ENCODE data around the gene HEG1. TPM values are rescaled to one million over a fixed set of nuclear protein-coding genes. Genes with fewer than 3 reads are reported as not detected.

Gene HEG1
- total RNA-seq, 5 donors from 2014 or later (not counting 1 experiment from before 2014, with no cell fraction given) = 22.6 to 27.6 (median 25.6) TPM

DNA sequence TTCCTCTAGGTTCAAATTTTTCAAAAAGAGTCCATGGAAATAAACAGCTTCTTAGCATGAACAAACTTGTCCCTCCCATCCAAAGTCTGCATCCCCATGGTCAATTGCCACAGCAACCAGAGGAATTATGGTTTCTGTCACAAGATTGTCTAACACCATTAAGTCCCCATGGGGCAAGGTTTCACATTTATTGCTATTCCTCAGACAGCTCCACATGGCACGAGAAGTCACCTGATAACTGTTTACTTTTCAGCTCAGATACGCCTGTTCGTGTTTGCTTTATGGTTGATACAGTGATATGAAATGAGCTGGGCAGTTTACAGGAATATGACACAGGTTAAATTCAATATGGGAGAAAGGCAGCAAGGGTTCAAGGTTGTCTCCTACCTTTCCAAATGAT, 83.3 kb downstream of the HEG1 start:
- Mint-ChIP-seq H3K27me3 (no peaks in the 10 kb centered on the region), H3K36me3 (peaks cover 66% of the 10 kb centered on the region), H3K4me3 (no peak overlapping the region), H3K9me3 (no peaks in the 10 kb centered on the region), H3K4me1 (no peaks in the 10 kb centered on the region), H3K27ac (no peak overlapping the region)
- ChIA-PET CTCF (no interaction called here), POLR2A (no interaction called here)
- Histone ChIP-seq H3K4me1 (ENCODE audit: control insufficient read depth in 1 of 2, extremely low read depth in 1 of 2, insufficient read depth in 2 of 2, low read length in 2 of 2) (no peaks in the 10 kb centered on the region), H3K27me3 (replicated peaks in 1 of 2; ENCODE audit: control insufficient read depth in 2 of 2, extremely low read depth in 1 of 2, insufficient read depth in 2 of 2, low read length in 1 of 2) (no peaks in the 10 kb centered on the region), H3K27ac (ENCODE audit: low read length) (no peak overlapping the region), H3K36me3 (ENCODE audit: control insufficient read depth in 2 of 2, extremely low read depth in 1 of 2, insufficient read depth in 1 of 2, low read length in 1 of 2) (peaks cover 12 to 63% of the 10 kb centered on the region in 2 donors), H3K9me3 (no peaks in the 10 kb centered on the region), H3K4me3 (ENCODE audit: control insufficient read depth in 1 of 2, extremely low read depth in 1 of 2, low read length in 1 of 2) (no peak overlapping the region)
- no CpG with 5 or more reads among the region's 3 CpGs for WGBS (ENCODE audit: insufficient coverage)
- DNase-seq (no peak), ATAC-seq (replicated peaks in 1 of 4) (no peak)

DNA sequence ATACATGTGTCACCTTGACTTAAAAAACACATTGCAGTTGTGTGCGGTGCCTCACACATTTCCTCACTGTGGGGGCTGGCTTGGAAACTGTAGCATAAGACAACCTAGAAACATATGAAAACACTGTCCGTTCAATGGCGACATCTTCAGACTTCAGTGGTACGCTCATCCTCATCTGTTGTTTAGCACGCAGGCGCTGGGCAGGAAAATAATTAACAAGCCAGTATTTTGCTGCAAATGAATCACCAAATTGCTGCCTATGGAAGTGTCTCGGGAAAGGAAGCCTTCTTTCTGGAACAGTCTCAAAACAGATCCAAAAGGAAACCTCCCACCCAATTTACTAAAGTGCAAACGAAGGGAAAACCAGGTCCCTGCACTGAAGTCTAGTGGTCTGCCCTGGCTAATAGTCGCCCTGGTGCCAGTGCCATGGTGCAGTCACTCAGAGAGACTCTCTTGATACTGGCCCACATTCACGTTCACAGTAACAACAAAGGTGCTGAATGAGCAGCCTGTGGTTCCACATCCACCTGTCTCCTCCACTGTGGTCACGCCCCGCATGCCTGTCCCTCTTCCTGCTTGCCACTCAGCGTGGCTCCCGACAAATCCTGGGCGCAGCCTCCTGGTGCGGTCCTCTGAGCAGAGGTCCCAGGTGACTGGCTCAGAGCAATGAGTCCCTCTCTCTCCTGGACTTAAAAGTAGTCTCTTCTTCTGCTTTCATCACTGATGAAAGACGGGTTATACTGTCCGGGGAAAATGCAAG, 85.7 kb downstream of the HEG1 start:
- H3K4me1 ChIP-seq (ENCODE audit: control insufficient read depth in 1 of 2, extremely low read depth in 1 of 2, insufficient read depth in 2 of 2, low read length in 2 of 2) = no peaks in the 10 kb centered on the region
- DNase-seq = no peak
- H3K27me3 Mint-ChIP-seq = no peaks in the 10 kb centered on the region
- no peak for ATAC-seq (replicated peaks in 1 of 4)
- no peaks in the 10 kb centered on the region for H3K27me3 ChIP-seq (replicated peaks in 1 of 2; ENCODE audit: control insufficient read depth in 2 of 2, extremely low read depth in 1 of 2, insufficient read depth in 2 of 2, low read length in 1 of 2)
- peaks cover 50% of the 10 kb centered on the region for H3K36me3 Mint-ChIP-seq
- no peaks in the 10 kb centered on the region for H3K4me1 Mint-ChIP-seq
- H3K27ac Mint-ChIP-seq = peak overlapping the region in 1 of 2 donors; percentile 11
- H3K9me3 ChIP-seq = no peaks in the 10 kb centered on the region
- H3K27ac ChIP-seq (ENCODE audit: low read length) = no peak overlapping the region
- H3K4me3 Mint-ChIP-seq = no peak overlapping the region
- H3K36me3 ChIP-seq (ENCODE audit: control insufficient read depth in 2 of 2, extremely low read depth in 1 of 2, insufficient read depth in 1 of 2, low read length in 1 of 2) = peaks cover 6 to 51% of the 10 kb centered on the region in 2 donors
- CTCF ChIA-PET = no interaction called here
- no peaks in the 10 kb centered on the region for H3K9me3 Mint-ChIP-seq
- no peak overlapping the region for H3K4me3 ChIP-seq (ENCODE audit: control insufficient read depth in 1 of 2, extremely low read depth in 1 of 2, low read length in 1 of 2)
- POLR2A ChIA-PET = no interaction called here
- 93% methylated on average over 17 of the region's 18 CpGs for WGBS (ENCODE audit: insufficient coverage)

DNA sequence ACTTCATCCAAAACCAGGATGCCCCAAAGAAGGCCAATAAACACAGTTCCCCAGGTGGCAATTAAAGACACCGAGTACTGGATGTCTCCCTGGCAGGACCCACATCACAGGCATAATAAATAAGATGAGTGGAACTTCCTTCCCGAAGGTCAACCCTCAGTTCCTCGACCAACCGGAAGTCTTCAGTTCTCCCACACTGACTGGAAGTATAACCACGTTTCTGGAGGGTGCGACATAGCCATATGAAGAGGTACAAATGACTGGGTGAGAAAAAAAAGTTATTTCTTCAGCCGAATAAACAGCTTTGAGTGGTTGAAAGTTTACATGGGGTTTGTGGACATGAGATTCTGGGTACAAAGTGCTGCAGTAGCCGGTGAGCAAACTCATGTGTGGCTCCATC, 86.6 kb downstream of the HEG1 start:
- Histone ChIP-seq H3K9me3 (no peaks in the 10 kb centered on the region), H3K27ac (ENCODE audit: low read length) (no peak overlapping the region), H3K27me3 (replicated peaks in 1 of 2; ENCODE audit: control insufficient read depth in 2 of 2, extremely low read depth in 1 of 2, insufficient read depth in 2 of 2, low read length in 1 of 2) (no peaks in the 10 kb centered on the region), H3K36me3 (ENCODE audit: control insufficient read depth in 2 of 2, extremely low read depth in 1 of 2, insufficient read depth in 1 of 2, low read length in 1 of 2) (peaks cover 6 to 48% of the 10 kb centered on the region in 2 donors), H3K4me1 (ENCODE audit: control insufficient read depth in 1 of 2, extremely low read depth in 1 of 2, insufficient read depth in 2 of 2, low read length in 2 of 2) (no peaks in the 10 kb centered on the region), H3K4me3 (ENCODE audit: control insufficient read depth in 1 of 2, extremely low read depth in 1 of 2, low read length in 1 of 2) (no peak overlapping the region)
- ChIA-PET POLR2A (no interaction called here), CTCF (no interaction called here)
- Mint-ChIP-seq H3K27me3 (no peaks in the 10 kb centered on the region), H3K4me1 (no peaks in the 10 kb centered on the region), H3K4me3 (no peak overlapping the region), H3K27ac (no peak overlapping the region), H3K36me3 (peaks cover 47% of the 10 kb centered on the region), H3K9me3 (no peaks in the 10 kb centered on the region)
- no peak for DNase-seq
- ATAC-seq (replicated peaks in 1 of 4) = no peak
- 75% methylated on average over 1 of the region's 8 CpGs for WGBS (ENCODE audit: insufficient coverage)

DNA sequence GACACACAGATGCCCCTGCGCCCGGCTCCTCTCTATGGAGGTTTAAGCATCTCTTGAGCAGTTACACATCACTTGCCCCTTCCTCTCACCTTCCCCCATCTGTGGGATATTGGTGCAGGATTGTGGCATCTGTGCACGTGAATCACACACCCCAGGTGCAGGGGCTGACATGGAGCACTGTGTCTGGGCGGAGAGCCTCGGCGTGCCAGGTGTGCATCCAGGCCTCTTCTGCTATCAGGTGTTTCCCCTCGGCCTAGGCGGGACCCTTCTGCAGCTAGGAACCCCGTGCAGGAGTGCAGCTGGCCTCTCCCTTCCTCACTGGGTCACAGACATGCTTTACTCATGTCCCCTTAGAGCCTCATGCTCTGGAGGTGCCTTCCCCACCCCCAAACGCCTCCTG, 87.8 kb downstream of the HEG1 start:
- no peaks in the 10 kb centered on the region for H3K4me1 Mint-ChIP-seq
- no peak overlapping the region for H3K27ac Mint-ChIP-seq
- H3K27ac ChIP-seq (ENCODE audit: low read length) = no peak overlapping the region
- H3K36me3 Mint-ChIP-seq = peaks cover 36% of the 10 kb centered on the region
- POLR2A ChIA-PET = no interaction called here
- ATAC-seq (replicated peaks in 1 of 4) (no peak), DNase-seq (peak in 1 of 35 experiments; percentile 5)
- CTCF ChIA-PET = no interaction called here
- H3K9me3 Mint-ChIP-seq = no peaks in the 10 kb centered on the region
- WGBS (ENCODE audit: insufficient coverage) = 71% methylated on average over 8 of the region's 10 CpGs
- H3K27me3 ChIP-seq (replicated peaks in 1 of 2; ENCODE audit: control insufficient read depth in 2 of 2, extremely low read depth in 1 of 2, insufficient read depth in 2 of 2, low read length in 1 of 2) = no peaks in the 10 kb centered on the region
- H3K36me3 ChIP-seq (ENCODE audit: control insufficient read depth in 2 of 2, extremely low read depth in 1 of 2, insufficient read depth in 1 of 2, low read length in 1 of 2) = peaks cover 4 to 36% of the 10 kb centered on the region in 2 donors
- no peak overlapping the region for H3K4me3 Mint-ChIP-seq
- no peaks in the 10 kb centered on the region for H3K27me3 Mint-ChIP-seq
- no peaks in the 10 kb centered on the region for H3K4me1 ChIP-seq (ENCODE audit: control insufficient read depth in 1 of 2, extremely low read depth in 1 of 2, insufficient read depth in 2 of 2, low read length in 2 of 2)
- no peaks in the 10 kb centered on the region for H3K9me3 ChIP-seq
- no peak overlapping the region for H3K4me3 ChIP-seq (ENCODE audit: control insufficient read depth in 1 of 2, extremely low read depth in 1 of 2, low read length in 1 of 2)

DNA sequence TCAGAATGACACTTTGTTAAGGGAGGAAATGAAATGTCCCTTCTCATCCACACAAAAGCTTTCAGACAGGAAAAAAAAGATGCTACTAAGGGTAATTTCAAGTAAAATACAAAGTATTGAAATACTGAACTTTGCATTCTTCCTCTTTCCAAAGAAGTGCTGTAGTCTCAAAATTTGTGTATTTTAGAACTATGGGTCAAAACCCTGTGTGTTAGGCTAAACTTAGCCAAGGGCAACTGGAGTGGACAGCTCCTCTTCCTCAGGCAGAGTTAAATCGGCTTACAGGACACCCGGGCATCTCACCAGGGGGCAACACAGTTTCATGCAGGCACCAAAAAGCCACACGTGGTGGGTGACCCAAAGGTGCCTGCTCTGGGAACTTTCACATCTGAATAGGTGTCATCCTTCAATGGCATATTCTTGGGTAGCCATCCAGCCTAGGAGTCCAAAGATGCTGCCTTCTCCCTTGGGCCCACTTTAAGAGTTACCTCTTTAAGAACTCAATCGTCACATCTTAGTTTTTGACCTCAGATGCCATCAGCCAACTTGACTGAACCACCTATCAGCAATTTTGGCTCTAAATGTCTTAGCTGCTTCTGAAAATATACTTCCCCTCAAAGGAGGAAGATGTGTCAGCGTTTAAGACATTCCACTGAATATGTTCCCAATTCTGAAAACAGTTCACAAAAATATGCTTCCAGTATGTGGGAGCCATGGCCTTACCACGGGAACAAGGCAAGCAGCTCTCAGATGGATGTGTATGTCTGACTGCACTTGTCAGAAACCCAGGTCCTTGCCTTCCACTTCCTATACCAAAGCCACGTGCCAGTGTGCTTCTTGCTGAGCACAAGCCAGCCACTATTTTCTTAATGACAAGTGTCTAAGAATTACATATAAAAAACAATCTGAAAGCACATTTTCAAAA, 89.0 kb downstream of the HEG1 start:
- Histone ChIP-seq H3K4me1 (ENCODE audit: control insufficient read depth in 1 of 2, extremely low read depth in 1 of 2, insufficient read depth in 2 of 2, low read length in 2 of 2) (no peaks in the 10 kb centered on the region), H3K36me3 (ENCODE audit: control insufficient read depth in 2 of 2, extremely low read depth in 1 of 2, insufficient read depth in 1 of 2, low read length in 1 of 2) (peaks cover 4 to 27% of the 10 kb centered on the region in 2 donors), H3K4me3 (ENCODE audit: control insufficient read depth in 1 of 2, extremely low read depth in 1 of 2, low read length in 1 of 2) (no peak overlapping the region), H3K27me3 (replicated peaks in 1 of 2; ENCODE audit: control insufficient read depth in 2 of 2, extremely low read depth in 1 of 2, insufficient read depth in 2 of 2, low read length in 1 of 2) (no peaks in the 10 kb centered on the region), H3K27ac (ENCODE audit: low read length) (no peak overlapping the region), H3K9me3 (no peaks in the 10 kb centered on the region)
- WGBS (ENCODE audit: insufficient coverage) = 81% methylated on average over 5 of the region's 7 CpGs
- H3K4me1 Mint-ChIP-seq = no peaks in the 10 kb centered on the region
- H3K4me3 Mint-ChIP-seq = no peak overlapping the region
- H3K27me3 Mint-ChIP-seq = no peaks in the 10 kb centered on the region
- no peak overlapping the region for H3K27ac Mint-ChIP-seq
- H3K36me3 Mint-ChIP-seq = peaks cover 28% of the 10 kb centered on the region
- DNase-seq (no peak), ATAC-seq (replicated peaks in 1 of 4) (no peak)
- ChIA-PET CTCF (no interaction called here), POLR2A (no interaction called here)
- no peaks in the 10 kb centered on the region for H3K9me3 Mint-ChIP-seq

DNA sequence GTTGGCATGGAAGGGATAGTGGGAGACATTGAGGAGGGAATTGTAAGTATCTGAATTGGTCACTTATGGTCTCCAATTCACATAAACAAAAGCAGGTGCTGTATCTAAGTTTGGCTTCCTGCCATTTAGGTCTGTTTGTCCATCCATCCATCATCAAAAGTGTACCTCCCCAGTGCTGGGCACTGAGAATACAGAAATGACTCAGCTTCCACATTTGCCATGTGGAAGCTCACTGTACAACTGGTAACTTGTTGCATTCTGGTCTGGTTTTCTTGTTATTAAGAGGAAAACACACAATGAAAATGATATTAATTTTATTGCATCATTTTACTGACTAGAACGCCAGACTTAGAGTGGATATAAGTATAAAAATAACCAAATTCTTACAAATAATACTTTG, 90.4 kb downstream of the HEG1 start:
- no peak for ATAC-seq (replicated peaks in 1 of 4)
- WGBS (ENCODE audit: insufficient coverage) = no CpG with 5 or more reads among the region's 1 CpG
- H3K36me3 ChIP-seq (ENCODE audit: control insufficient read depth in 2 of 2, extremely low read depth in 1 of 2, insufficient read depth in 1 of 2, low read length in 1 of 2) = peaks cover 2 to 21% of the 10 kb centered on the region in 2 donors
- no peaks in the 10 kb centered on the region for H3K9me3 ChIP-seq
- H3K27ac ChIP-seq (ENCODE audit: low read length) = no peak overlapping the region
- no peak overlapping the region for H3K27ac Mint-ChIP-seq
- POLR2A ChIA-PET = no interaction called here
- H3K36me3 Mint-ChIP-seq = peaks cover 22% of the 10 kb centered on the region
- H3K4me3 Mint-ChIP-seq = no peak overlapping the region
- H3K27me3 ChIP-seq (replicated peaks in 1 of 2; ENCODE audit: control insufficient read depth in 2 of 2, extremely low read depth in 1 of 2, insufficient read depth in 2 of 2, low read length in 1 of 2) = no peaks in the 10 kb centered on the region
- no peaks in the 10 kb centered on the region for H3K9me3 Mint-ChIP-seq
- CTCF ChIA-PET = interaction anchor here in 1 of 2 donors (0.6 kb wide), 2 partner anchors 477 to 618 kb away, joined by 11 read pairs; no protein-coding TSS in a partner anchor
- no peaks in the 10 kb centered on the region for H3K4me1 ChIP-seq (ENCODE audit: control insufficient read depth in 1 of 2, extremely low read depth in 1 of 2, insufficient read depth in 2 of 2, low read length in 2 of 2)
- H3K4me1 Mint-ChIP-seq = no peaks in the 10 kb centered on the region
- no peaks in the 10 kb centered on the region for H3K27me3 Mint-ChIP-seq
- no peak for DNase-seq
- no peak overlapping the region for H3K4me3 ChIP-seq (ENCODE audit: control insufficient read depth in 1 of 2, extremely low read depth in 1 of 2, low read length in 1 of 2)

Measured in T-cell (primary cell).